MM.1S (cell line): ENCODE data around the gene AMT.
"Not testable (repeated sequence)": the region's sequence is repeated elsewhere in the genome, so short reads cannot be mapped to it uniquely, and the experiment has no call there.

ENCODE experiments used
- DNase-seq: peaks from one replicate; pipeline ENCODE4 v3.0.0-alpha.2; 2015
- H2AFZ ChIP-seq: fragments of 300-600 bp; sonication (generic); 2 replicates; pipeline ENCODE4 v1.6.0; 2016; ENCODE audit warnings: antibody characterized with exemption, low read length
- H3F3A ChIP-seq: fragments of 300-600 bp; sonication (generic); 2 replicates; pipeline ENCODE4 v1.6.1; 2016; ENCODE audit warnings: mild to moderate bottlenecking, antibody characterized with exemption, low read length, moderate library complexity, mixed read lengths; ENCODE audit not compliant: insufficient read depth
- H3K27ac ChIP-seq: fragments of 300-600 bp; sonication (generic); 2 replicates; pipeline ENCODE4 v1.5.1; 2016; ENCODE audit warnings: mild to moderate bottlenecking, low read length
- H3K27me3 ChIP-seq: fragments of 300-600 bp; sonication (generic); replicated peaks from 2 replicates; pipeline ENCODE4 v1.6.0; 2016; ENCODE audit warnings: low read length; ENCODE audit not compliant: insufficient read depth
- H3K36me3 ChIP-seq: fragments of 300-600 bp; sonication (generic); replicated peaks from 2 replicates; pipeline ENCODE4 v1.6.1; 2016; ENCODE audit warnings: mild to moderate bottlenecking, low read length, mixed read lengths; ENCODE audit not compliant: insufficient read depth
- H3K4me1 ChIP-seq: fragments of 300-600 bp; sonication (generic); 2 replicates; pipeline ENCODE4 v1.6.1; 2016; ENCODE audit warnings: low read length, mixed read lengths
- H3K4me2 ChIP-seq: fragments of 300-600 bp; sonication (generic); 2 replicates; pipeline ENCODE4 v1.6.0; 2016; ENCODE audit warnings: low read depth, low read length
- H3K4me3 ChIP-seq: fragments of 300-600 bp; sonication (generic); 2 replicates; pipeline ENCODE4 v1.5.1; 2016; ENCODE audit warnings: low read length, mixed read lengths
- H3K79me2 ChIP-seq: fragments of 300-600 bp; sonication (generic); 2 replicates; pipeline ENCODE4 v1.6.1; 2016; ENCODE audit warnings: mixed run types, low read length, mixed read lengths
- H3K9ac ChIP-seq: fragments of 300-600 bp; sonication (generic); 2 replicates; pipeline ENCODE4 v1.6.1; 2016; ENCODE audit warnings: low read length, mixed read lengths
- H3K9me2 ChIP-seq: fragments of 300-600 bp; sonication (generic); replicated peaks from 2 replicates; pipeline ENCODE4 v1.6.1; 2016; ENCODE audit warnings: mild to moderate bottlenecking, low read length, mixed read lengths; ENCODE audit not compliant: insufficient read depth
- H3K9me3 ChIP-seq: fragments of 300-600 bp; sonication (generic); replicated peaks from 2 replicates; pipeline ENCODE4 v1.6.1; 2016; ENCODE audit warnings: mild to moderate bottlenecking, low read length, mixed read lengths; ENCODE audit not compliant: insufficient read depth
- H4K20me1 ChIP-seq: fragments of 300-600 bp; sonication (generic); 2 replicates; pipeline ENCODE4 v1.6.1; 2016; ENCODE audit warnings: mild to moderate bottlenecking, low read length, moderate library complexity, mixed read lengths; ENCODE audit not compliant: insufficient read depth
- CTCF ChIP-seq: fragments of 300-600 bp; sonication (generic); IDR thresholded peaks from 2 replicates; pipeline ENCODE4 v1.5.1; 2016; ENCODE audit warnings: antibody characterized with exemption, low read length, mixed read lengths
- EZH2 ChIP-seq: fragments of 300-600 bp; sonication (generic); optimal IDR thresholded peaks from 2 replicates; pipeline ENCODE3; 2017; ENCODE audit warnings: low read depth, mild to moderate bottlenecking, antibody characterized with exemption, low read length, mixed read lengths
- EZH2phosphoT487 ChIP-seq: fragments of 300-600 bp; sonication (generic); IDR thresholded peaks from 2 replicates; pipeline ENCODE4 v1.6.1; 2018; ENCODE audit warnings: antibody characterized with exemption, low read length

The AMT gene

GRCh38 chr3:49406571-49407565 is 15.4 kb downstream of the AMT start:
- peaks cover 11% of the 10 kb centered on the region for H3K4me1 ChIP-seq
- TF ChIP-seq CTCF (no peak), EZH2phosphoT487 (no peak), EZH2 (no peak)
- H3K36me3 ChIP-seq: no peaks in the 10 kb centered on the region; the same call in 1 of the 2 replicates
- peaks cover 96% of the 10 kb centered on the region for H3K79me2 ChIP-seq
- DNase-seq: no peak
- no peaks in the 10 kb centered on the region for H3K9me3 ChIP-seq
- no peak overlapping the region for H3K9ac ChIP-seq
- H3K4me2 ChIP-seq: no peak overlapping the region
- no peak overlapping the region for H3K27ac ChIP-seq
- H4K20me1 ChIP-seq: peaks cover 67% of the 10 kb centered on the region
- H3K4me3 ChIP-seq: no peak overlapping the region
- H3K27me3 ChIP-seq: no peaks in the 10 kb centered on the region
- H3F3A ChIP-seq: peaks cover 10% of the 10 kb centered on the region; the same call in 1 of the 2 replicates
- H2AFZ ChIP-seq: no peak overlapping the region
- H3K9me2 ChIP-seq: no peaks in the 10 kb centered on the region

GRCh38 chr3:49405570-49405969 is 16.7 kb downstream of the AMT start:
- H3K9me3 ChIP-seq, H3K9ac ChIP-seq, H3K27ac ChIP-seq, H3K36me3 ChIP-seq, H3K4me3 ChIP-seq, H2AFZ ChIP-seq, DNase-seq, H3K27me3 ChIP-seq, H3K4me2 ChIP-seq, H3K9me2 ChIP-seq: not testable (repeated sequence)
- Histone ChIP-seq H4K20me1 (peaks cover 75% of the 10 kb centered on the region), H3K79me2 (peaks cover 100% of the 10 kb centered on the region), H3F3A (peaks cover 10% of the 10 kb centered on the region; the same call in 1 of the 2 replicates), H3K4me1 (peaks cover 11% of the 10 kb centered on the region)

GRCh38 chr3:49403891-49404290 is 18.4 kb downstream of the AMT start:
- peaks cover 10% of the 10 kb centered on the region; the same call in 1 of the 2 replicates for H3F3A ChIP-seq
- no peak for DNase-seq
- H3K9ac ChIP-seq: no peak overlapping the region

More at GRCh38 chr3:49403891-49404290, 18.4 kb downstream of the AMT start:
- H3K4me3 ChIP-seq: no peak overlapping the region
- H4K20me1 ChIP-seq: peaks cover 72% of the 10 kb centered on the region
- peaks cover 100% of the 10 kb centered on the region for H3K79me2 ChIP-seq
- no peak overlapping the region for H2AFZ ChIP-seq
- H3K9me2 ChIP-seq: no peaks in the 10 kb centered on the region
- H3K27ac ChIP-seq: no peak overlapping the region
- no peaks in the 10 kb centered on the region for H3K4me1 ChIP-seq
- no peaks in the 10 kb centered on the region; the same call in 1 of the 2 replicates for H3K36me3 ChIP-seq
- H3K4me2 ChIP-seq: no peak overlapping the region
- H3K27me3 ChIP-seq: no peaks in the 10 kb centered on the region
- TF ChIP-seq CTCF: no peak
- H3K9me3 ChIP-seq: no peaks in the 10 kb centered on the region
